HEK293 (cell line): Measurements from ENCODE around the gene HS3ST4.

Source experiments
- ATF2 ChIP-seq: fragments of 450-650 bp; formaldehyde crosslinking; IDR thresholded peaks from 2 replicates; pipeline ENCODE4 v1.5.1; 2016; ENCODE audit warnings: missing biosample characterization, missing genetic modification characterization, low read depth
- ELK4 ChIP-seq: IDR thresholded peaks from 2 replicates; pipeline ENCODE4 v1.6.1; 2011; ENCODE audit warnings: mild to moderate bottlenecking, low read depth, low read length, borderline replicate concordance
- MZF1 ChIP-seq: fragments of 450-650 bp; formaldehyde crosslinking; IDR thresholded peaks from 2 replicates; pipeline ENCODE4 v1.5.1; 2017; ENCODE audit warnings: missing biosample characterization, missing genetic modification characterization, borderline replicate concordance
- RBAK ChIP-seq: fragments of 450-650 bp; formaldehyde crosslinking; IDR thresholded peaks from 2 replicates; pipeline ENCODE4 v1.5.1; 2016; ENCODE audit warnings: missing biosample characterization, missing genetic modification characterization
- YY2 ChIP-seq: fragments of 450-650 bp; formaldehyde crosslinking; IDR thresholded peaks from 2 replicates; pipeline ENCODE4 v1.5.1; 2016; ENCODE audit warnings: missing biosample characterization, missing genetic modification characterization
- ZNF112 ChIP-seq: fragments of 450-650 bp; formaldehyde crosslinking; IDR thresholded peaks from 2 replicates; pipeline ENCODE4 v1.5.0; 2017; ENCODE audit warnings: missing biosample characterization, missing genetic modification characterization
- ZNF155 ChIP-seq: fragments of 450-650 bp; formaldehyde crosslinking; IDR thresholded peaks from 2 replicates; pipeline ENCODE4 v1.5.1; 2016; ENCODE audit warnings: missing biosample characterization, missing genetic modification characterization
- ZNF274 ChIP-seq, 2 experiments: fragments of 200-500 bp in 1 of 2; fragments of 450-650 bp in 1 of 2; sonication (Bioruptor generic) in 1 of 2; formaldehyde crosslinking in 1 of 2; IDR thresholded peaks; 2 replicates each; pipeline versions ENCODE4 v1.5.1 to v1.6.1; 2014 to 2016; ENCODE audit warnings: borderline replicate concordance in 1 of 2, inconsistent platforms in 1 of 2, low read length in 1 of 2, missing biosample characterization in 1 of 2, missing genetic modification characterization in 1 of 2
- ZNF362 ChIP-seq: fragments of 450-650 bp; formaldehyde crosslinking; IDR thresholded peaks from 2 replicates; pipeline ENCODE4 v1.5.1; 2016; ENCODE audit warnings: missing biosample characterization, missing genetic modification characterization
- ZNF416 ChIP-seq: fragments of 450-650 bp; formaldehyde crosslinking; IDR thresholded peaks from 2 replicates; pipeline ENCODE4 v1.5.1; 2016; ENCODE audit warnings: missing biosample characterization, missing genetic modification characterization
- ZNF555 ChIP-seq: fragments of 450-650 bp; formaldehyde crosslinking; conservative IDR thresholded peaks from 2 replicates; pipeline ENCODE4 v1.5.1; 2017; ENCODE audit warnings: missing biosample characterization, mild to moderate bottlenecking, missing genetic modification characterization, inconsistent platforms
- TF ChIP-seq, protein P1 (sequence below): fragments of 450-650 bp; formaldehyde crosslinking; IDR thresholded peaks from 2 replicates; pipeline ENCODE4 v1.5.1; 2016; ENCODE audit warnings: missing biosample characterization, missing genetic modification characterization
- TF ChIP-seq, protein P2 (sequence below): sonication (generic); formaldehyde crosslinking; IDR thresholded peaks from 2 replicates; pipeline ENCODE4 v1.8.1; 2022; ENCODE audit warnings: mild to moderate bottlenecking, moderate library complexity, missing genetic modification reagents
- TF ChIP-seq, protein P3 (sequence below): fragments of 450-650 bp; formaldehyde crosslinking; IDR thresholded peaks from 2 replicates; pipeline ENCODE4 v1.5.1; 2016; ENCODE audit warnings: missing biosample characterization, missing genetic modification characterization

- no peak for TF ChIP-seq ZNF555
- TF ChIP-seq, protein P1, sequence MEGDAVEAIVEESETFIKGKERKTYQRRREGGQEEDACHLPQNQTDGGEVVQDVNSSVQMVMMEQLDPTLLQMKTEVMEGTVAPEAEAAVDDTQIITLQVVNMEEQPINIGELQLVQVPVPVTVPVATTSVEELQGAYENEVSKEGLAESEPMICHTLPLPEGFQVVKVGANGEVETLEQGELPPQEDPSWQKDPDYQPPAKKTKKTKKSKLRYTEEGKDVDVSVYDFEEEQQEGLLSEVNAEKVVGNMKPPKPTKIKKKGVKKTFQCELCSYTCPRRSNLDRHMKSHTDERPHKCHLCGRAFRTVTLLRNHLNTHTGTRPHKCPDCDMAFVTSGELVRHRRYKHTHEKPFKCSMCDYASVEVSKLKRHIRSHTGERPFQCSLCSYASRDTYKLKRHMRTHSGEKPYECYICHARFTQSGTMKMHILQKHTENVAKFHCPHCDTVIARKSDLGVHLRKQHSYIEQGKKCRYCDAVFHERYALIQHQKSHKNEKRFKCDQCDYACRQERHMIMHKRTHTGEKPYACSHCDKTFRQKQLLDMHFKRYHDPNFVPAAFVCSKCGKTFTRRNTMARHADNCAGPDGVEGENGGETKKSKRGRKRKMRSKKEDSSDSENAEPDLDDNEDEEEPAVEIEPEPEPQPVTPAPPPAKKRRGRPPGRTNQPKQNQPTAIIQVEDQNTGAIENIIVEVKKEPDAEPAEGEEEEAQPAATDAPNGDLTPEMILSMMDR, result no peak
- no peak for TF ChIP-seq ZNF274 (IDR thresholded peaks at IDR 0.05; ENCODE audit: low read length)
- TF ChIP-seq ZNF274 (tag by site-specific recombination; IDR thresholded peaks at IDR 0.05; ENCODE audit: borderline replicate concordance), result no peak
- TF ChIP-seq, protein P2, sequence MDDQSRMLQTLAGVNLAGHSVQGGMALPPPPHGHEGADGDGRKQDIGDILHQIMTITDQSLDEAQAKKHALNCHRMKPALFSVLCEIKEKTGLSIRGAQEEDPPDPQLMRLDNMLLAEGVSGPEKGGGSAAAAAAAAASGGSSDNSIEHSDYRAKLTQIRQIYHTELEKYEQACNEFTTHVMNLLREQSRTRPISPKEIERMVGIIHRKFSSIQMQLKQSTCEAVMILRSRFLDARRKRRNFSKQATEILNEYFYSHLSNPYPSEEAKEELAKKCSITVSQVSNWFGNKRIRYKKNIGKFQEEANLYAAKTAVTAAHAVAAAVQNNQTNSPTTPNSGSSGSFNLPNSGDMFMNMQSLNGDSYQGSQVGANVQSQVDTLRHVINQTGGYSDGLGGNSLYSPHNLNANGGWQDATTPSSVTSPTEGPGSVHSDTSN, result no peak
- no peak for TF ChIP-seq ZNF416 (tag by site-specific recombination)
- TF ChIP-seq ZNF112 (tag by site-specific recombination), result no peak
- TF ChIP-seq, protein P3, sequence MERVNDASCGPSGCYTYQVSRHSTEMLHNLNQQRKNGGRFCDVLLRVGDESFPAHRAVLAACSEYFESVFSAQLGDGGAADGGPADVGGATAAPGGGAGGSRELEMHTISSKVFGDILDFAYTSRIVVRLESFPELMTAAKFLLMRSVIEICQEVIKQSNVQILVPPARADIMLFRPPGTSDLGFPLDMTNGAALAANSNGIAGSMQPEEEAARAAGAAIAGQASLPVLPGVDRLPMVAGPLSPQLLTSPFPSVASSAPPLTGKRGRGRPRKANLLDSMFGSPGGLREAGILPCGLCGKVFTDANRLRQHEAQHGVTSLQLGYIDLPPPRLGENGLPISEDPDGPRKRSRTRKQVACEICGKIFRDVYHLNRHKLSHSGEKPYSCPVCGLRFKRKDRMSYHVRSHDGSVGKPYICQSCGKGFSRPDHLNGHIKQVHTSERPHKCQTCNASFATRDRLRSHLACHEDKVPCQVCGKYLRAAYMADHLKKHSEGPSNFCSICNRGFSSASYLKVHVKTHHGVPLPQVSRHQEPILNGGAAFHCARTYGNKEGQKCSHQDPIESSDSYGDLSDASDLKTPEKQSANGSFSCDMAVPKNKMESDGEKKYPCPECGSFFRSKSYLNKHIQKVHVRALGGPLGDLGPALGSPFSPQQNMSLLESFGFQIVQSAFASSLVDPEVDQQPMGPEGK (tag by site-specific recombination), result no peak
- no peak for TF ChIP-seq ZNF362 (tag by site-specific recombination)
- TF ChIP-seq ELK4, result no peak
- TF ChIP-seq ZNF155, result no peak
- TF ChIP-seq RBAK, result no peak
- TF ChIP-seq YY2 (tag by site-specific recombination), result no peak
- no peak for TF ChIP-seq ATF2 (tag by site-specific recombination)
- TF ChIP-seq MZF1 (tag by site-specific recombination), result no peak
Measured at GRCh38 chr16:25834101-25834500, 142.3 kb downstream of the HS3ST4 start.
